ENCODE results near the gene CD68. TPM values are rescaled to one million over a fixed set of nuclear protein-coding genes. Genes with fewer than 3 reads are reported as not detected.
A peak's percentile ranks its signal among the peaks of the same experiment; 100 is the strongest.

The CD68 gene
- total and polyA plus RNA-seq, 2 experiments from 2014 or later: 64.0 to 80.4 TPM

GRCh38 chr17:7588553-7589203 lies 9.2 kb downstream of the CD68 start:
- H4K20me1 ChIP-seq (ENCODE audit: insufficient read depth, poor library complexity, severe bottlenecking): no peaks in the 10 kb centered on the region
- H3K9me2 ChIP-seq (replicated peaks; ENCODE audit: insufficient read depth): no peaks in the 10 kb centered on the region
- no peak for DNase-seq (ENCODE audit: low spot score)
- no peak for TF ChIP-seq EZH2phosphoT487 (IDR thresholded peaks at IDR 0.05; ENCODE audit: low read depth, severe bottlenecking, unreplicated experiment)
- TF ChIP-seq EZH2 (IDR thresholded peaks at IDR 0.05; ENCODE audit: borderline replicate concordance): no peak
- TF ChIP-seq CTCF (IDR thresholded peaks at IDR 0.05; ENCODE audit: poor library complexity): no peak
- H3K4me3 ChIP-seq: no peak overlapping the region
- no peak overlapping the region for H2AFZ ChIP-seq
- H3K27me3 ChIP-seq: no peaks in the 10 kb centered on the region
- 95% methylated on average over 27 of the region's 30 CpGs for WGBS (ENCODE audit: low lambda C conversion rate, missing lambda C conversion rate)
- H3K27ac ChIP-seq: no peak overlapping the region
- peaks cover 22% of the 10 kb centered on the region for H3K79me2 ChIP-seq
- H3K4me2 ChIP-seq: no peak overlapping the region
- no peaks in the 10 kb centered on the region for H3K4me1 ChIP-seq (ENCODE audit: insufficient read depth)
- H3K36me3 ChIP-seq (replicated peaks; ENCODE audit: insufficient read depth, low read depth): no peaks in the 10 kb centered on the region
- H3K9me3 ChIP-seq (ENCODE audit: low read depth): no peaks in the 10 kb centered on the region

- no peak overlapping the region for H2AFZ ChIP-seq
- WGBS (ENCODE audit: low lambda C conversion rate, missing lambda C conversion rate): 63% methylated on average over 55 of the region's 56 CpGs
- TF ChIP-seq CTCF (IDR thresholded peaks at IDR 0.05; ENCODE audit: poor library complexity) (peak; percentile 68), EZH2phosphoT487 (IDR thresholded peaks at IDR 0.05; ENCODE audit: low read depth, severe bottlenecking, unreplicated experiment) (no peak)
- H3K4me1 ChIP-seq (ENCODE audit: insufficient read depth): no peaks in the 10 kb centered on the region
- H3K4me2 ChIP-seq: no peak overlapping the region
- peaks cover 21% of the 10 kb centered on the region for H3K79me2 ChIP-seq
- no peaks in the 10 kb centered on the region for H3K9me2 ChIP-seq (replicated peaks; ENCODE audit: insufficient read depth)
- no peak overlapping the region for H3K4me3 ChIP-seq
- peak; percentile 84 for DNase-seq (ENCODE audit: low spot score)
- no peaks in the 10 kb centered on the region for H4K20me1 ChIP-seq (ENCODE audit: insufficient read depth, poor library complexity, severe bottlenecking)
- H3K9me3 ChIP-seq (ENCODE audit: low read depth): no peaks in the 10 kb centered on the region
- H3K27ac ChIP-seq: no peak overlapping the region
- peaks cover under 1% of the 10 kb centered on the region for H3K36me3 ChIP-seq (replicated peaks; ENCODE audit: insufficient read depth, low read depth)
- H3K27me3 ChIP-seq: no peaks in the 10 kb centered on the region
Observed at GRCh38 chr17:7589204-7589868, 9.9 kb downstream of the CD68 start.

- Histone ChIP-seq H3K9me3 (ENCODE audit: low read depth) (no peaks in the 10 kb centered on the region), H3K36me3 (replicated peaks; ENCODE audit: insufficient read depth, low read depth) (peaks cover 5% of the 10 kb centered on the region), H3K27me3 (no peaks in the 10 kb centered on the region), H2AFZ (no peak within 1 kb of the TSS), H3K79me2 (peaks cover 18% of the 10 kb centered on the region), H3K4me2 (no peak within 1 kb of the TSS), H4K20me1 (ENCODE audit: insufficient read depth, poor library complexity, severe bottlenecking) (no peaks in the 10 kb centered on the region), H3K4me3 (no peak within 1 kb of the TSS), H3K4me1 (ENCODE audit: insufficient read depth) (no peaks in the 10 kb centered on the region), H3K27ac (peak within 1 kb of the TSS; percentile 65), H3K9me2 (replicated peaks; ENCODE audit: insufficient read depth) (no peaks in the 10 kb centered on the region)
- peak; percentile 19 for DNase-seq (ENCODE audit: low spot score)
- TF ChIP-seq CTCF (IDR thresholded peaks at IDR 0.05; ENCODE audit: poor library complexity) (no peak), EZH2 (IDR thresholded peaks at IDR 0.05; ENCODE audit: borderline replicate concordance) (no peak), EZH2phosphoT487 (IDR thresholded peaks at IDR 0.05; ENCODE audit: low read depth, severe bottlenecking, unreplicated experiment) (no peak)
- WGBS (ENCODE audit: low lambda C conversion rate, missing lambda C conversion rate): 85% methylated on average over 21 of the region's 24 CpGs
Observed at GRCh38 chr17:7589891-7590691, 10.7 kb downstream of the CD68 start, which contains the start of gene SOX15. TSS of gene SOX15 (minus strand) at chr17:7590094. CDS start at chr17:7589676, 418 bp downstream.
